ENCODE measurements around the gene PRDM16.

PRDM16 gene

GRCh38 chr1:3456964-3457909 lies 388.2 kb downstream of the PRDM16 start:
- H2AFZ ChIP-seq (ENCODE audit: low read length) = no peak overlapping the region
- no peaks in the 10 kb centered on the region for H3F3A ChIP-seq (ENCODE audit: insufficient read depth, low read length)
- H3K4me3 ChIP-seq (ENCODE audit: low read length) = no peak overlapping the region
- DNase-seq = no peak
- H3K9me2 ChIP-seq (replicated peaks; ENCODE audit: insufficient read depth, low read length) = no peaks in the 10 kb centered on the region
- no peaks in the 10 kb centered on the region for H3K9me3 ChIP-seq (replicated peaks; ENCODE audit: insufficient read depth, low read length)
- peaks cover 2% of the 10 kb centered on the region; the same call in 1 of the 2 replicates for H3K4me1 ChIP-seq (ENCODE audit: low read length)
- no peaks in the 10 kb centered on the region for H3K36me3 ChIP-seq (replicated peaks; ENCODE audit: insufficient read depth, low read length)
- peaks cover 93% of the 10 kb centered on the region for H3K27me3 ChIP-seq (replicated peaks; ENCODE audit: insufficient read depth, low read length)
- no peak overlapping the region for H3K4me2 ChIP-seq (ENCODE audit: low read depth, low read length)
- H4K20me1 ChIP-seq (ENCODE audit: insufficient read depth, low read length) = no peaks in the 10 kb centered on the region
- H3K27ac ChIP-seq (ENCODE audit: low read length) = no peak overlapping the region
- TF ChIP-seq EZH2phosphoT487 (IDR thresholded peaks at IDR 0.05; ENCODE audit: low read length) = no peak
- no peak for TF ChIP-seq CTCF (IDR thresholded peaks at IDR 0.05; ENCODE audit: low read length)
- TF ChIP-seq EZH2 (optimal IDR thresholded peaks at IDR 0.05; ENCODE audit: low read depth, low read length) = no peak
- H3K9ac ChIP-seq (ENCODE audit: low read length) = no peak overlapping the region
- H3K79me2 ChIP-seq (ENCODE audit: low read length) = no peaks in the 10 kb centered on the region

GRCh38 chr1:3457910-3458883 lies 389.2 kb downstream of the PRDM16 start:
- Histone ChIP-seq H3K27me3 (replicated peaks; ENCODE audit: insufficient read depth, low read length) (peaks cover 96% of the 10 kb centered on the region), H3K4me2 (ENCODE audit: low read depth, low read length) (no peak overlapping the region), H3K9me3 (replicated peaks; ENCODE audit: insufficient read depth, low read length) (no peaks in the 10 kb centered on the region), H2AFZ (ENCODE audit: low read length) (no peak overlapping the region), H4K20me1 (ENCODE audit: insufficient read depth, low read length) (no peaks in the 10 kb centered on the region), H3K36me3 (replicated peaks; ENCODE audit: insufficient read depth, low read length) (no peaks in the 10 kb centered on the region), H3K9ac (ENCODE audit: low read length) (no peak overlapping the region), H3K27ac (ENCODE audit: low read length) (no peak overlapping the region), H3K9me2 (replicated peaks; ENCODE audit: insufficient read depth, low read length) (no peaks in the 10 kb centered on the region), H3K4me1 (ENCODE audit: low read length) (peaks cover 2% of the 10 kb centered on the region; the same call in 1 of the 2 replicates), H3F3A (ENCODE audit: insufficient read depth, low read length) (no peaks in the 10 kb centered on the region), H3K79me2 (ENCODE audit: low read length) (no peaks in the 10 kb centered on the region), H3K4me3 (ENCODE audit: low read length) (no peak overlapping the region)
- TF ChIP-seq EZH2 (optimal IDR thresholded peaks at IDR 0.05; ENCODE audit: low read depth, low read length) (no peak), EZH2phosphoT487 (IDR thresholded peaks at IDR 0.05; ENCODE audit: low read length) (no peak), CTCF (IDR thresholded peaks at IDR 0.05; ENCODE audit: low read length) (no peak)
- DNase-seq = no peak

GRCh38 chr1:3459051-3459908 lies 390.3 kb downstream of the PRDM16 start:
- Histone ChIP-seq H3K4me3 (ENCODE audit: low read length) (no peak overlapping the region), H3K9me2 (replicated peaks; ENCODE audit: insufficient read depth, low read length) (no peaks in the 10 kb centered on the region), H3K4me1 (ENCODE audit: low read length) (no peaks in the 10 kb centered on the region), H3K36me3 (replicated peaks; ENCODE audit: insufficient read depth, low read length) (no peaks in the 10 kb centered on the region), H4K20me1 (ENCODE audit: insufficient read depth, low read length) (no peaks in the 10 kb centered on the region), H3K9ac (ENCODE audit: low read length) (no peak overlapping the region), H3F3A (ENCODE audit: insufficient read depth, low read length) (no peaks in the 10 kb centered on the region), H2AFZ (ENCODE audit: low read length) (no peak overlapping the region), H3K79me2 (ENCODE audit: low read length) (no peaks in the 10 kb centered on the region), H3K4me2 (ENCODE audit: low read depth, low read length) (no peak overlapping the region), H3K27ac (ENCODE audit: low read length) (no peak overlapping the region), H3K9me3 (replicated peaks; ENCODE audit: insufficient read depth, low read length) (no peaks in the 10 kb centered on the region), H3K27me3 (replicated peaks; ENCODE audit: insufficient read depth, low read length) (peaks cover 97% of the 10 kb centered on the region)
- DNase-seq = no peak
- no peak for TF ChIP-seq EZH2 (optimal IDR thresholded peaks at IDR 0.05; ENCODE audit: low read depth, low read length)
- no peak for TF ChIP-seq CTCF (IDR thresholded peaks at IDR 0.05; ENCODE audit: low read length)
- no peak for TF ChIP-seq EZH2phosphoT487 (IDR thresholded peaks at IDR 0.05; ENCODE audit: low read length)
